T-helper 17 cell (primary cell): ENCODE data around the gene RPS6KC1. TPM values are rescaled to one million over a fixed set of nuclear protein-coding genes. Genes with fewer than 3 reads are reported as not detected.
"Not testable (repeated sequence)": the region's sequence is repeated elsewhere in the genome, so short reads cannot be mapped to it uniquely, and the experiment has no call there.

Experiments
- ATAC-seq: fragments of 150-1000 bp; cut with Tn5 transposase; 2 replicates; pipeline ENCODE4 v1.10.0; 2021; ENCODE audit warnings: mild to moderate bottlenecking, moderate library complexity
- DNase-seq, 3 donors: peaks; one replicate each; pipeline versions ENCODE4 v3.0.0 to v3.0.0-alpha.2; 2020 to 2021
- H3K9me3 ChIP-seq: one replicate; pipeline ENCODE4 v1.7.0; 2013; ENCODE audit warnings: low read length, mild to moderate bottlenecking; ENCODE audit not compliant: control insufficient read depth, poor library complexity, severe bottlenecking
- H3K27ac Mint-ChIP-seq: one replicate; pipeline ENCODE4 v1.8.0; 2022; ENCODE audit warnings: mild to moderate bottlenecking, moderate library complexity, mixed read lengths
- H3K27me3 Mint-ChIP-seq: one replicate; pipeline ENCODE4 v1.8.0; 2022; ENCODE audit warnings: mixed read lengths
- H3K36me3 Mint-ChIP-seq: one replicate; pipeline ENCODE4 v1.8.0; 2022; ENCODE audit warnings: low read depth, mixed read lengths
- H3K4me1 Mint-ChIP-seq: one replicate; pipeline ENCODE4 v1.8.0; 2022; ENCODE audit warnings: mild to moderate bottlenecking, mixed read lengths
- H3K4me3 Mint-ChIP-seq: one replicate; pipeline ENCODE4 v1.8.0; 2022; ENCODE audit warnings: mild to moderate bottlenecking, moderate library complexity, mixed read lengths
- total RNA-seq, 4 donors: library from RNA in 2 of 4; stranded (reverse) in 2 of 4; gene quantifications; one replicate each; pipeline ENCODE4 v1.2.3 and lab custom pipeline; 2022 to 2026

The RPS6KC1 gene
- total RNA-seq, 2 donors from 2014 or later: 8.9 to 9.4 TPM

- H3K4me1 Mint-ChIP-seq, H3K27me3 Mint-ChIP-seq, H3K36me3 Mint-ChIP-seq, H3K4me3 Mint-ChIP-seq, H3K27ac Mint-ChIP-seq, ATAC-seq, H3K9me3 ChIP-seq, DNase-seq: not testable (repeated sequence)
Observed at GRCh38 chr1:213160442-213160841, 109.4 kb downstream of the RPS6KC1 start.

GRCh38 chr1:213162338-213162737 lies 111.3 kb downstream of the RPS6KC1 start:
- Mint-ChIP-seq H3K36me3 (peaks cover 2% of the 10 kb centered on the region), H3K27me3 (no peaks in the 10 kb centered on the region), H3K4me1 (peaks cover 7% of the 10 kb centered on the region), H3K4me3 (no peak overlapping the region), H3K27ac (no peak overlapping the region)
- DNase-seq (no peak), ATAC-seq (no peak)
- H3K9me3 ChIP-seq: no peaks in the 10 kb centered on the region

- ATAC-seq (no peak), DNase-seq (no peak)
- H3K4me1 Mint-ChIP-seq: peaks cover 7% of the 10 kb centered on the region
- no peaks in the 10 kb centered on the region for H3K9me3 ChIP-seq
- no peaks in the 10 kb centered on the region for H3K27me3 Mint-ChIP-seq
- no peak overlapping the region for H3K27ac Mint-ChIP-seq
- H3K4me3 Mint-ChIP-seq: no peak overlapping the region
- no peaks in the 10 kb centered on the region for H3K36me3 Mint-ChIP-seq
Observed at GRCh38 chr1:213162862-213163261, 111.8 kb downstream of the RPS6KC1 start.

DNA sequence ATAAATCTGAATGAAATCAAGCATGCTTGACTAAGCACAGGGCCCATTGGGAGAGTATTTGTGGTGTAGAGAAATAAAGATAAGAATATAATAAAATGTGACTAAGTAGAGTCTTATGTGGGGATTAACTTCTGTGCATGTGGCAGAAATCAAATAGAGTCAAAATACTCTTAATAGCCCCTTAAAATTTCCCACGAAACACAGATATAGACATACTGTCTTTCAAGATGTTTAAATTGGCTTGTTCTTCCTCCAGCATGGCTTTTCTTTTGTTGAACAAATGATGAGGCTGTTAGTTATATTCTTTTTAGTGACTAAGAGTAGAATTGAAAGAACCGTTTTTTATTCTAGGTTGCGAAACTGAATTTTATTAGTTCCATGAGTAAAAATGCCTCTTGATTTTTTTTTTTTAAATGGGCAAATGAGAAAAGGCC lies 112.3 kb downstream of the RPS6KC1 start:
- H3K27ac Mint-ChIP-seq: no peak overlapping the region
- H3K9me3 ChIP-seq: no peaks in the 10 kb centered on the region
- no peaks in the 10 kb centered on the region for H3K27me3 Mint-ChIP-seq
- H3K36me3 Mint-ChIP-seq: no peaks in the 10 kb centered on the region
- peaks cover 7% of the 10 kb centered on the region for H3K4me1 Mint-ChIP-seq
- H3K4me3 Mint-ChIP-seq: no peak overlapping the region
- ATAC-seq (no peak), DNase-seq (no peak)

DNA sequence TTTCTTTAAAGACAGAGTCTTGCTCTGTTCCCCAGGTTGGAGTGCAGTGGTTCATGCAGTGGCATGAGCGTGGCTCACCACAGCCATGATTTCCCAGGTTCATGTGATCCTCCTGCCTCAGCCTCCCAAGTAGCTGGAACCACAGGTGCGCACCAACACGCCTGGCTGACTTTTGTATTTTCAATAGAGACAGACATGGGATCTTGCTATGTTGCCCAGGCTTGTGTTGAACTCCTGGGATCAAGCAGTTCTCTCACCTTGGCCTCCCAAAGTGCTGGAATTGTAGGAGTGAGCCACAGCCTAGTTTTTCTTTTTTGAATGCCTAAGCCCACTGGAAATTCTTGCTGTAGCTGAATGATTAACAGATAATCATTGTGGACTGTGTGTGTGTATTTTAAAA lies 113.5 kb downstream of the RPS6KC1 start:
- no peak overlapping the region for H3K4me3 Mint-ChIP-seq
- no peaks in the 10 kb centered on the region for H3K9me3 ChIP-seq
- DNase-seq: no peak
- ATAC-seq: no peak
- no peaks in the 10 kb centered on the region for H3K27me3 Mint-ChIP-seq
- peaks cover 7% of the 10 kb centered on the region for H3K4me1 Mint-ChIP-seq
- no peak overlapping the region for H3K27ac Mint-ChIP-seq
- H3K36me3 Mint-ChIP-seq: no peaks in the 10 kb centered on the region

- Mint-ChIP-seq H3K27ac (no peak overlapping the region), H3K4me3 (no peak overlapping the region), H3K36me3 (no peaks in the 10 kb centered on the region), H3K27me3 (no peaks in the 10 kb centered on the region), H3K4me1 (peaks cover 7% of the 10 kb centered on the region)
- ATAC-seq (no peak), DNase-seq (no peak)
- no peaks in the 10 kb centered on the region for H3K9me3 ChIP-seq
Observed at GRCh38 chr1:213166852-213167251, 115.8 kb downstream of the RPS6KC1 start.

GRCh38 chr1:213171711-213172110 lies 120.7 kb downstream of the RPS6KC1 start:
- Mint-ChIP-seq H3K4me1 (peaks cover 5% of the 10 kb centered on the region), H3K27ac (no peak overlapping the region), H3K27me3 (no peaks in the 10 kb centered on the region), H3K36me3 (peaks cover 17% of the 10 kb centered on the region), H3K4me3 (no peak overlapping the region)
- DNase-seq (no peak), ATAC-seq (no peak)
- no peaks in the 10 kb centered on the region for H3K9me3 ChIP-seq

- no peaks in the 10 kb centered on the region for H3K27me3 Mint-ChIP-seq
- ATAC-seq (no peak), DNase-seq (no peak)
- H3K4me3 Mint-ChIP-seq: no peak overlapping the region
- peak overlapping the region; percentile 21 for H3K27ac Mint-ChIP-seq
- H3K4me1 Mint-ChIP-seq: peaks cover 2% of the 10 kb centered on the region
- no peaks in the 10 kb centered on the region for H3K9me3 ChIP-seq
- peaks cover 19% of the 10 kb centered on the region for H3K36me3 Mint-ChIP-seq
Observed at GRCh38 chr1:213176341-213176740, 125.3 kb downstream of the RPS6KC1 start.

DNA sequence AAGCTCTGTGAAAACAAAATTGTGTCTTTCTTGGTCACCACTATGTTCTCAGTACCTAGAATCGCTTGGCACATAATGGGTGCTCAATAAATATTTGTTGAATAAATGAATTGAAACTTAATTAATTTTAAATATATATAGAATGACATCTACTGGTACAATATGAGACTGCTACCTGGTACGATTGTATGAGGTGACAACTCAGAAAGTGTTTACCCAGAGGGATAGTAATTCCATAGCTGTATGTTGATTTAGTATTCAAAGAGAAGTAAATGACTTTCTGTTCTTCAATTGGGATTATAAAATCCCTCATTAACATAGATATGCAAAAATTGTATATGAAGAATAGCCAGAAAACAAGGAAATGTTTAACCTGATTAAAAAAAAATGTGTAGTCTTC lies 128.7 kb downstream of the RPS6KC1 start:
- peaks cover 2% of the 10 kb centered on the region for H3K4me1 Mint-ChIP-seq
- H3K4me3 Mint-ChIP-seq: no peak overlapping the region
- H3K9me3 ChIP-seq: no peaks in the 10 kb centered on the region
- no peak overlapping the region for H3K27ac Mint-ChIP-seq
- ATAC-seq: no peak
- no peak for DNase-seq
- peaks cover 13% of the 10 kb centered on the region for H3K36me3 Mint-ChIP-seq
- H3K27me3 Mint-ChIP-seq: no peaks in the 10 kb centered on the region

DNA sequence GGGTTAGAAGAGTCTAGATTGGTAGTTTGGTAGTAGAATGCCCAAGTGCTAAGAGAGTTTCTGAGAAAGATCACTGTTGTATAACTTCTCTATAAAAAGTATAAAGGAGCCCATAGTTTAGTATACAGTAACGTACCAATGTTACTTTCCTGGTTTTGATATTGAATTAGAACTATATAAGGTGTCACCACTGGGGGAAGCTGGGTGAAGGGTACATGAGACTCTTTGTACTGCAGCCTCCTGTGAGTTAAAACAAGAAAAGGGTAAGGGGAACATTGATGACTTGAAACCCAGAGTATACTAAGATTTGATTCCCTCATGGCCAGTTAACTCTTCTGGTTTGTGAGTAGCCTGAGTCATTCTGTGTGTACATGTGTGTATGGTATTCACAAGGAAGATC lies 129.8 kb downstream of the RPS6KC1 start:
- no peak for DNase-seq
- no peak overlapping the region for H3K27ac Mint-ChIP-seq
- no peak overlapping the region for H3K4me3 Mint-ChIP-seq
- H3K4me1 Mint-ChIP-seq: peaks cover 2% of the 10 kb centered on the region
- H3K36me3 Mint-ChIP-seq: peaks cover 9% of the 10 kb centered on the region
- no peaks in the 10 kb centered on the region for H3K27me3 Mint-ChIP-seq
- no peaks in the 10 kb centered on the region for H3K9me3 ChIP-seq
- no peak for ATAC-seq

DNA sequence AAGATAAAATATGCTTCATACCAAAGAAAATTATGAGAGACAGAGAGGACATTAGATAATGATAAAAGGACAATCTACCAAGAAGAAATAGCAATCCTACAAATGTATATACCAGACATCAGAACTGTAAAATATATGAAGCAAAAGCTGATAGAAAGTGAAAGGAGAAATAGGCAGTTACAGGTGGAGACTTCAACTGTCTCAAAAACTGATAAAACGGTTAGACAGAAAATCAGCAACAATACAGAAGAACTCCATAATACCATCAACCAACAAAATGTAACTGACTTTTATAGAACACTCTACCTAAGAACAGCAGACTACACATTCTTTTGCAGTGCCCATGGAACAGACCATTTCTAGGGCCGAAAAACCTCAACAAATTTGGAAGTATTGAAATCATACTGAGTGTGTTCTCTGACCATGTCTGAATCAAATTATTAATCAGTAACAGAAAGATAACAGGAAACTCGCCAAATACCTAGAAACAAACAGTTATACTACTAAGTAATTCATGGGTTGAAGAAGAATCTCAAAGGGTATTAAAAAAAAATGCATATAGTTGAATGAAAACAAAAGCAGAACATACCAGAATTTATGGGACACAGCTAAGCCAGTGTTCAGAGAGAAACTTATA lies 132.1 kb downstream of the RPS6KC1 start:
- H3K27ac Mint-ChIP-seq: no peak overlapping the region
- H3K4me1 Mint-ChIP-seq: no peaks in the 10 kb centered on the region
- H3K36me3 Mint-ChIP-seq: peaks cover 5% of the 10 kb centered on the region
- ATAC-seq: no peak
- DNase-seq: no peak
- H3K27me3 Mint-ChIP-seq: no peaks in the 10 kb centered on the region
- peaks cover 3% of the 10 kb centered on the region for H3K9me3 ChIP-seq
- H3K4me3 Mint-ChIP-seq: no peak overlapping the region

- Mint-ChIP-seq H3K4me1 (no peaks in the 10 kb centered on the region), H3K36me3 (peaks cover 2% of the 10 kb centered on the region), H3K27ac (no peak overlapping the region), H3K4me3 (no peak overlapping the region), H3K27me3 (no peaks in the 10 kb centered on the region)
- peaks cover 3% of the 10 kb centered on the region for H3K9me3 ChIP-seq
- no peak for DNase-seq
- ATAC-seq: no peak
Observed at GRCh38 chr1:213186168-213186567, 135.1 kb downstream of the RPS6KC1 start.

- DNase-seq (no peak), ATAC-seq (no peak)
- H3K36me3 Mint-ChIP-seq: peaks cover 8% of the 10 kb centered on the region
- H3K4me1 Mint-ChIP-seq: no peaks in the 10 kb centered on the region
- peaks cover 6% of the 10 kb centered on the region for H3K9me3 ChIP-seq
- no peaks in the 10 kb centered on the region for H3K27me3 Mint-ChIP-seq
- no peak overlapping the region for H3K4me3 Mint-ChIP-seq
- no peak overlapping the region for H3K27ac Mint-ChIP-seq
Observed at GRCh38 chr1:213192026-213192425, 141.0 kb downstream of the RPS6KC1 start.

DNA sequence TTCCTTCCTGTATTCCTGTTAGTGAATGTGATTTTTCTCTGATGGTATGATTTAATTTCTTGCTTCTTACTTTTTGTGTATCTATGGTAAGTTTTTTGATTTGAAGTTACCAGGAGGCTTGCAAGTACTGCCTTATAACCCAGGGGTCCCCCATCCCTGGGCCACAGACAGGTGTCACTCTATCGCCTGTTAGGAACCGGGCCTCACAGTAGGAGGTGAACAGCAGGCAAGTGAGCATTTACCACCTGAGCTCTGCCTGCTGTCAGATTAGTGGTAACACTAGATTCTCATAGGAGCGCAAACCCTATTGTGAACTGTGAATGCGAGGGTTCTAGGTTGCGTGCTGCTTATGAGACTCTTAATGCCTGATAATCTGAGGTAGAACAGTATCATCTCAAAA lies 143.3 kb downstream of the RPS6KC1 start:
- H3K36me3 Mint-ChIP-seq: peaks cover 10% of the 10 kb centered on the region
- no peak overlapping the region for H3K4me3 Mint-ChIP-seq
- peaks cover 3% of the 10 kb centered on the region for H3K9me3 ChIP-seq
- no peak overlapping the region for H3K27ac Mint-ChIP-seq
- H3K4me1 Mint-ChIP-seq: no peaks in the 10 kb centered on the region
- ATAC-seq: no peak
- no peaks in the 10 kb centered on the region for H3K27me3 Mint-ChIP-seq
- no peak for DNase-seq
